Heart left ventricle (tissue), 13 donors: ENCODE results near the gene FAM168B.
"Not testable (repeated sequence)": the region's sequence is repeated elsewhere in the genome, so short reads cannot be mapped to it uniquely, and the experiment has no call there.

Source experiments
- CTCF ChIP-seq, 12 donors: fragments of 200-600 bp; sonication (generic) in 4 of 12; IDR thresholded peaks; one replicate each; pipeline versions ENCODE4 v1.5.0 to v1.8.0; 2018 to 2022; ENCODE audit warnings: antibody characterized with exemption in 12 of 12, mild to moderate bottlenecking in 5 of 12
- POLR2A ChIP-seq, 2 donors: fragments of 450-650 bp; IDR thresholded peaks; one replicate each; pipeline ENCODE4 v1.6.1; 2017; ENCODE audit warnings: antibody characterized with exemption in 2 of 2, mild to moderate bottlenecking in 2 of 2, moderate library complexity in 2 of 2
- donor health status: ischemic (EF 13 %, LVEDD 7.1; RV severe dilation, severe dysfunction).
- donor health status: DM: no; HTN: yes; CAD: no.
- donor health status: DM: no; HTN: no; CAD: no.
- donor health status: ischemic (EF 25% LVEDD 6.9; RV normal size, moderate dysfunction).
- donor health status: ischemic (EF 25% LVEDD 5.7; RV mildly dilated, moderate dysfunction).
- donor health status: ischemic (EF 35%, LVEDD 5.7; RV mildly dilated, moderate dysfunction).
- donor health status: nonischemic (EF 11% LVEDD 7.7; RV severe dilation, severe dysfunction).
- donor health status: DM: yes; HTN: yes; CAD: no.
- donor health status: PGD.
- donor health status: ischemic (EF 29% LVEDD 5.4; RV normal size, mild dysfunction).
- donor health status: nonischemic (EF 23%, LVEDD 6.1; RV moderate dilation, normal function).

GRCh38 chr2:131068172-131068571 is 25.1 kb downstream of the FAM168B start:
- not testable (repeated sequence) for TF ChIP-seq CTCF, POLR2A (IDR thresholded peaks at IDR 0.05)
